HepG2 (cell line): ENCODE measurements around the gene ATIC. TPM values are rescaled to one million over a fixed set of nuclear protein-coding genes. Genes with fewer than 3 reads are reported as not detected.

Experiments
- GTF3A ChIP-seq: sonication (generic); formaldehyde crosslinking; conservative IDR thresholded peaks from 2 replicates; pipeline ENCODE4 v1.4.0; 2020; ENCODE audit warnings: mild to moderate bottlenecking, missing genetic modification reagents
- HMG20A ChIP-seq: IDR thresholded peaks from 2 replicates; pipeline ENCODE4 v1.6.1; 2016; ENCODE audit warnings: borderline replicate concordance
- KAT7 ChIP-seq: IDR thresholded peaks from 2 replicates; pipeline ENCODE4 v1.6.1; 2018; ENCODE audit warnings: borderline replicate concordance, missing compliant biosample characterization
- KDM5A ChIP-seq: fragments of 200-600 bp; sonication (generic); IDR thresholded peaks from 2 replicates; pipeline ENCODE4 v1.7.0; 2018; ENCODE audit warnings: antibody characterized with exemption, mild to moderate bottlenecking, low read length, borderline replicate concordance
- PHF5A ChIP-seq: IDR thresholded peaks from one replicate; pipeline ENCODE4 v1.6.1; 2018; ENCODE audit warnings: low read depth, missing genetic modification reagents; ENCODE audit not compliant: unreplicated experiment
- RBFOX2 ChIP-seq: fragments of 200-400 bp; formaldehyde crosslinking; IDR thresholded peaks from 2 replicates; pipeline ENCODE4 v1.6.1; 2017; ENCODE audit warnings: low read depth, mild to moderate bottlenecking, low read length
- TBX2 ChIP-seq: sonication (generic); formaldehyde crosslinking; IDR thresholded peaks from 2 replicates; pipeline ENCODE4 v1.5.0; 2020; ENCODE audit warnings: missing genetic modification reagents, mild to moderate bottlenecking, borderline replicate concordance
- ZKSCAN1 ChIP-seq: fragments of 150-350 bp; IDR thresholded peaks from 2 replicates; pipeline ENCODE4 v1.6.1; 2014; ENCODE audit warnings: low read length
- ZNF205 ChIP-seq: IDR thresholded peaks from 2 replicates; pipeline ENCODE4 v1.6.1; 2018; ENCODE audit warnings: missing biosample characterization, missing genetic modification reagents
- ZNF430 ChIP-seq: sonication (generic); formaldehyde crosslinking; IDR thresholded peaks from 2 replicates; pipeline ENCODE4 v1.9.0; 2021; ENCODE audit warnings: mild to moderate bottlenecking, missing genetic modification reagents
- ZNF607 ChIP-seq: sonication (generic); formaldehyde crosslinking; IDR thresholded peaks from 2 replicates; pipeline ENCODE4 v1.5.1; 2020; ENCODE audit warnings: missing genetic modification reagents, mild to moderate bottlenecking, borderline replicate concordance
- ZNF639 ChIP-seq: conservative IDR thresholded peaks from 2 replicates; pipeline ENCODE4 v1.6.1; 2018; ENCODE audit warnings: missing genetic modification reagents
- polyA plus RNA-seq, 8 experiments: library from polyadenylated mRNA; depleted of rRNA in 3 of 8; stranded (reverse) in 7 of 8; unstranded in 1 of 8; fragments of >200 nt; fragmentation: Illumina TruSeq in 4 of 8; extraction: Trizol in 4 of 8; gene quantifications; 2 replicates each; pipeline versions ENCODE4 v1.2.1 to v1.2.3, GENCODE V29; 2011 to 2016; ENCODE audit warnings: low read depth in 4 of 8, missing spikeins in 1 of 8, mixed read lengths in 1 of 8; ENCODE audit not compliant: insufficient read depth in 1 of 8
- total RNA-seq, 5 experiments: library from RNA; depleted of rRNA; stranded (reverse); fragments of >200 nt; fragmentation: Illumina TruSeq; extraction: Trizol; gene quantifications; 2 replicates each; pipeline ENCODE4 v1.2.3, GENCODE V29; 2016; ENCODE audit warnings: low read depth in 1 of 5
- TF ChIP-seq, protein P1 (sequence below): sonication (generic); formaldehyde crosslinking; IDR thresholded peaks from 2 replicates; pipeline ENCODE4 v1.4.0; 2020; ENCODE audit warnings: missing genetic modification reagents, borderline replicate concordance

The ATIC gene
- total and polyA plus RNA-seq, 2 of the 13 experiments (the other 11 are each of a cell fraction or from before 2014, with no cell fraction given): 89.8 to 146 TPM

DNA sequence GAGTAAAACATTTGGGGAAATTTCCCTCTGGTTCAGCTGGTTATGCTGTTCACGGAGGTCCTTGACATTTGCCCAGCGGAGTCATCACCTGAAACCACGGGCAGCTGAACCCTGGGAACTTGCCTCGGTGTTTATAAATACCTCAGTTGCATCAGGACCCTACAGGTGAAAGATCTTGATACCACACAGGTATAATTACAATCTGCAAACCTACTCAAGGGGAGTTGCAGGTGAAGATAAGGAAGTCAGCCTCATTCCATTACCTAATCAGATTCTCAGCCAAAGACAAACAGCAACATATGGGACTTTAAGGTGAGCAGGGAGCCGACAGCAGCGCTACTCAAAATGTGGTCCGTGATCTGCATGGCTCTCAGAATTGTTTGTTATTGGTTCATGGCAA, 37.0 kb upstream of the ATIC start (continued):
- TF ChIP-seq ZKSCAN1 (no peak), ZNF430 (CRISPR knock-in tag) (no peak), GTF3A (CRISPR knock-in tag) (no peak), ZNF205 (CRISPR knock-in tag) (no peak), RBFOX2 (no peak), PHF5A (CRISPR knock-in tag) (no peak), HMG20A (CRISPR knock-in tag) (no peak), ZNF639 (CRISPR knock-in tag) (no peak), KAT7 (CRISPR knock-in tag) (no peak), TBX2 (CRISPR knock-in tag) (no peak), KDM5A (no peak), ZNF607 (no peak)
- TF ChIP-seq, protein P1, sequence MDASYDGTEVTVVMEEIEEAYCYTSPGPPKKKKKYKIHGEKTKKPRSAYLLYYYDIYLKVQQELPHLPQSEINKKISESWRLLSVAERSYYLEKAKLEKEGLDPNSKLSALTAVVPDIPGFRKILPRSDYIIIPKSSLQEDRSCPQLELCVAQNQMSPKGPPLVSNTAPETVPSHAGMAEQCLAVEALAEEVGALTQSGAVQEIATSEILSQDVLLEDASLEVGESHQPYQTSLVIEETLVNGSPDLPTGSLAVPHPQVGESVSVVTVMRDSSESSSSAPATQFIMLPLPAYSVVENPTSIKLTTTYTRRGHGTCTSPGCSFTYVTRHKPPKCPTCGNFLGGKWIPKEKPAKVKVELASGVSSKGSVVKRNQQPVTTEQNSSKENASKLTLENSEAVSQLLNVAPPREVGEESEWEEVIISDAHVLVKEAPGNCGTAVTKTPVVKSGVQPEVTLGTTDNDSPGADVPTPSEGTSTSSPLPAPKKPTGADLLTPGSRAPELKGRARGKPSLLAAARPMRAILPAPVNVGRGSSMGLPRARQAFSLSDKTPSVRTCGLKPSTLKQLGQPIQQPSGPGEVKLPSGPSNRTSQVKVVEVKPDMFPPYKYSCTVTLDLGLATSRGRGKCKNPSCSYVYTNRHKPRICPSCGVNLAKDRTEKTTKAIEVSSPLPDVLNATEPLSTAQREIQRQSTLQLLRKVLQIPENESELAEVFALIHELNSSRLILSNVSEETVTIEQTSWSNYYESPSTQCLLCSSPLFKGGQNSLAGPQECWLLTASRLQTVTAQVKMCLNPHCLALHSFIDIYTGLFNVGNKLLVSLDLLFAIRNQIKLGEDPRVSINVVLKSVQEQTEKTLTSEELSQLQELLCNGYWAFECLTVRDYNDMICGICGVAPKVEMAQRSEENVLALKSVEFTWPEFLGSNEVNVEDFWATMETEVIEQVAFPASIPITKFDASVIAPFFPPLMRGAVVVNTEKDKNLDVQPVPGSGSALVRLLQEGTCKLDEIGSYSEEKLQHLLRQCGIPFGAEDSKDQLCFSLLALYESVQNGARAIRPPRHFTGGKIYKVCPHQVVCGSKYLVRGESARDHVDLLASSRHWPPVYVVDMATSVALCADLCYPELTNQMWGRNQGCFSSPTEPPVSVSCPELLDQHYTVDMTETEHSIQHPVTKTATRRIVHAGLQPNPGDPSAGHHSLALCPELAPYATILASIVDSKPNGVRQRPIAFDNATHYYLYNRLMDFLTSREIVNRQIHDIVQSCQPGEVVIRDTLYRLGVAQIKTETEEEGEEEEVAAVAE (CRISPR knock-in tag): no peak
